ENCODE data around the gene TAAR9. TPM values are rescaled to one million over a fixed set of nuclear protein-coding genes. Genes with fewer than 3 reads are reported as not detected.
A peak's percentile ranks its signal among the peaks of the same experiment; 100 is the strongest.

The TAAR9 gene
- total RNA-seq, 1 donor from 2014 or later = not detected

DNA sequence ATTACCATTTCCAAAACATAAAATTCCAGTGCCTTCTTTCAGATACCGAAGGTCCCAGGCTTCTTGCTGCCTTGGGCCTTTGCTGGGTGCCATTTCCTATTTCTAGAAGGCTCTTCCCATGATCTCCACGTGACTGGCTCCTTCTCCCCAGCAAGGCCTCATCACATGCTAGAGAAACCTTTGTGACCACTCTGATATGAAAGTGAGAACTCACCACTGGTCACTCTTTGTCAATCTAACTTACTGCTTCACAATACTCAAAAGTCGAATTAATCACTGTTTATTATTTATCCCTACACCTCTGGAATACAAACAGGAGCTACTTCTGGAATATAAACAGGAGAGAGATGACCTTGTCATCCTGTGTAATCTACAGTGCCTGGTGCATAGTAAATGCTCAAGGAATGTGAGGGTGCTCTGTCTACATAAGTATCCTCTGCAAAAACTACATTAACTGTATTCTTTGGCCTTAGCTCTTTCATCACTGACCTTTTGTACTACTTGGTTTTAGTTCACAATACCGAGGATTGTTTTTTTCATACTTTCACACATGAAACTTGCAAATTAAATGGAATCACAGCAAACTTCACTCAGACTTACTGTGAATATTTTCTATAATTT is 26.8 kb upstream of the TAAR9 start:
- peaks cover 27% of the 10 kb centered on the region for H3K4me1 Mint-ChIP-seq (ENCODE audit: low read depth)
- no peaks in the 10 kb centered on the region for H3K9me3 Mint-ChIP-seq (ENCODE audit: low read depth)
- peak overlapping the region; percentile 61 for H3K27ac Mint-ChIP-seq
- peak overlapping the region; percentile 95 for H3K4me3 Mint-ChIP-seq (ENCODE audit: low read depth)
- H3K36me3 Mint-ChIP-seq (ENCODE audit: insufficient read depth) = peaks cover 14% of the 10 kb centered on the region
- DNase-seq (ENCODE audit: low spot score, unreplicated experiment) = no peak
- TF ChIP-seq, protein P1, sequence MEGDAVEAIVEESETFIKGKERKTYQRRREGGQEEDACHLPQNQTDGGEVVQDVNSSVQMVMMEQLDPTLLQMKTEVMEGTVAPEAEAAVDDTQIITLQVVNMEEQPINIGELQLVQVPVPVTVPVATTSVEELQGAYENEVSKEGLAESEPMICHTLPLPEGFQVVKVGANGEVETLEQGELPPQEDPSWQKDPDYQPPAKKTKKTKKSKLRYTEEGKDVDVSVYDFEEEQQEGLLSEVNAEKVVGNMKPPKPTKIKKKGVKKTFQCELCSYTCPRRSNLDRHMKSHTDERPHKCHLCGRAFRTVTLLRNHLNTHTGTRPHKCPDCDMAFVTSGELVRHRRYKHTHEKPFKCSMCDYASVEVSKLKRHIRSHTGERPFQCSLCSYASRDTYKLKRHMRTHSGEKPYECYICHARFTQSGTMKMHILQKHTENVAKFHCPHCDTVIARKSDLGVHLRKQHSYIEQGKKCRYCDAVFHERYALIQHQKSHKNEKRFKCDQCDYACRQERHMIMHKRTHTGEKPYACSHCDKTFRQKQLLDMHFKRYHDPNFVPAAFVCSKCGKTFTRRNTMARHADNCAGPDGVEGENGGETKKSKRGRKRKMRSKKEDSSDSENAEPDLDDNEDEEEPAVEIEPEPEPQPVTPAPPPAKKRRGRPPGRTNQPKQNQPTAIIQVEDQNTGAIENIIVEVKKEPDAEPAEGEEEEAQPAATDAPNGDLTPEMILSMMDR (IDR thresholded peaks at IDR 0.05; ENCODE audit: unreplicated experiment) = no peak
- H3K27me3 Mint-ChIP-seq = peaks cover 9% of the 10 kb centered on the region

DNA sequence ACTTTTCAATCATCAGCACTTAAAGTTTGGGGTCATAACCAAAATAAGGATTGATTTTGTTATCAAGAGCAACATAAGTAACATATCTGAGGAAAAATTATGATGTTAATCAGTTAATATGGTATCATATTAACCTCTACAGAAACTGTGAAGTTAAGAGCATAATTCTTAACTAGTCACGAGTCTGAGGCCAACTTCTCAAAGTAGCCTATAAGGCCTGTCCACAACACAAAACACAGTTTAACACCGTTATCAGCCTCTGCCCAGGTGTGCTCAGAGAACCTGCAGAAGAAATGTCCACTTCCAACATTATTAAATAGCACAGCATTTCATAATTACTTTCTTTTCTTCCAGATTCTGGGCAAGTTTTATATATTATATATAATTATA is 26.3 kb upstream of the TAAR9 start:
- peaks cover 27% of the 10 kb centered on the region for H3K4me1 Mint-ChIP-seq (ENCODE audit: low read depth)
- H3K9me3 Mint-ChIP-seq (ENCODE audit: low read depth) = no peaks in the 10 kb centered on the region
- H3K4me3 Mint-ChIP-seq (ENCODE audit: low read depth) = peak overlapping the region; percentile 95
- TF ChIP-seq, protein P1 (IDR thresholded peaks at IDR 0.05; ENCODE audit: unreplicated experiment) = no peak
- no peak for DNase-seq (ENCODE audit: low spot score, unreplicated experiment)
- H3K36me3 Mint-ChIP-seq (ENCODE audit: insufficient read depth) = peaks cover 10% of the 10 kb centered on the region
- H3K27ac Mint-ChIP-seq = peak overlapping the region; percentile 61
- peaks cover 9% of the 10 kb centered on the region for H3K27me3 Mint-ChIP-seq

DNA sequence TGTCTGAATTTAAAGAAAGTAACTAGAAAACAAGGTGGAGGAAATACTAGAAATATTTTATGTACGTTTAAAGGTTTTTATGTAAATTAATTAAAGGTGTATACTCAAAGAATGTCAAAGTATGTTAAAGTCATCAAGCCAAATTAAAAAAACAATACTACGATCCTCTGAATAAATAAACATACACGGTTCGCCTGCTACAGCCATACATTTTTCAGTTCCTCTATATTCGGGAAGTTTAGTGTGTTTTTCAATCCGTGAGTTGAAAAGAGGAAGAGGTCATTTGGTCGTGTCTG is 25.8 kb upstream of the TAAR9 start:
- no peak for DNase-seq (ENCODE audit: low spot score, unreplicated experiment)
- Mint-ChIP-seq H3K4me1 (ENCODE audit: low read depth) (peaks cover 27% of the 10 kb centered on the region), H3K9me3 (ENCODE audit: low read depth) (no peaks in the 10 kb centered on the region), H3K4me3 (ENCODE audit: low read depth) (peak overlapping the region; percentile 95), H3K27me3 (peaks cover 9% of the 10 kb centered on the region), H3K36me3 (ENCODE audit: insufficient read depth) (peaks cover 8% of the 10 kb centered on the region), H3K27ac (peak overlapping the region; percentile 95)
- TF ChIP-seq, protein P1 (IDR thresholded peaks at IDR 0.05; ENCODE audit: unreplicated experiment) = no peak

DNA sequence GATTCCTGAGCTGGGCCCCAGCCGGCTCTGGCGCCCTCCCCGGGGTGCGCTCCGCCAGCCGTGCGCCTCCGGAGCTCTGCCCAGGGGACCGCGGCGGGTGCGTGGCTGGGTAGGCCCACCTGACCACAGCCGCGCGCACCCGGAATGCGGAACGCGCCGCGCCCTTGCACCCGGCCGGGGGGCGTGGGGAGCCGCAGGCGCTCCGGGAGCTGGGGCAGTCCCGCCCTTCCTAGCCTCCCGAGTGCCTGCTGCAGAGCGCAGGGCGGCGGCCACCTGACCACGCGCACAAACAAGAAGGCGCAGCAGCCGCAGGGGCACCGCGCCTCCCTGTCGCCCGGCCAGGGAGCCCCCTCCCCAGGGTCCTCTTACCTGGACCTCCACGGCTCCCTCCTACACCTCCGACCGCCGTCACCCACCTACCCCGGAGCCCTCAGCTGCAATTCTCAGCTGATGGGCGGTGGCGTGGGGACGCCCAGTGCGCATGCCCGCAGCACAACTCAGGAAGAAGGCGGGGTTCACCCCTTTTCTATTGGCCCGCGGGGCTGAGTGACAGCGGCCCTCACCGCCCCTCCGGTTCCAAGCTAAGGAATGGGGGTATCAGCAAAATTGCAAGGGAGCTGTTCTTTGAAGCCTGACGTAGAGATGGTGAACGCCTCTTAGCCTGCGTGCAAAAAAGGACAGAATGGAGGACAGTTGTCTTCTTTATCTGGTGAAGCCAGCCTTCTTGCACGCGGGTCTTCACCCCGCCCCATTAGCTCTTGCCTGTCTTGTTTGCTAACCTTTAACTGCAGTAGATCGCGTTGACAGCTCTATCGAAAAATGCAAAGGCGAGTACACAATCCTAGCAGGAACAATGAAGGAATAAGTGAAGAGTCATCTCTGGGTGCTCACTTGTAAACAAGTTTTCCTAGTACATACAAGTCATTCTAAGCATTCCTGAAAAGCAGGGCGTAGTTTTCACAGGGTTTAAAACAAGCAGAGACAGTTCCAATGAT is 25.1 kb upstream of the TAAR9 start, which contains the start of gene STX7:
Gene STX7, minus strand, starts transcription at position 479 of the 995 bp plus-strand sequence. CDS start 9,586 bp downstream, outside the sequence.
- H3K9me3 Mint-ChIP-seq (ENCODE audit: low read depth) = no peaks in the 10 kb centered on the region
- peaks cover 9% of the 10 kb centered on the region for H3K27me3 Mint-ChIP-seq
- TF ChIP-seq, protein P1 (IDR thresholded peaks at IDR 0.05; ENCODE audit: unreplicated experiment) = no peak
- peaks cover 3% of the 10 kb centered on the region for H3K36me3 Mint-ChIP-seq (ENCODE audit: insufficient read depth)
- peak within 1 kb of the TSS; percentile 99 for H3K27ac Mint-ChIP-seq
- peak; percentile 85 for DNase-seq (ENCODE audit: low spot score, unreplicated experiment)
- H3K4me1 Mint-ChIP-seq (ENCODE audit: low read depth) = peaks cover 27% of the 10 kb centered on the region
- H3K4me3 Mint-ChIP-seq (ENCODE audit: low read depth) = peak within 1 kb of the TSS; percentile 95

DNA sequence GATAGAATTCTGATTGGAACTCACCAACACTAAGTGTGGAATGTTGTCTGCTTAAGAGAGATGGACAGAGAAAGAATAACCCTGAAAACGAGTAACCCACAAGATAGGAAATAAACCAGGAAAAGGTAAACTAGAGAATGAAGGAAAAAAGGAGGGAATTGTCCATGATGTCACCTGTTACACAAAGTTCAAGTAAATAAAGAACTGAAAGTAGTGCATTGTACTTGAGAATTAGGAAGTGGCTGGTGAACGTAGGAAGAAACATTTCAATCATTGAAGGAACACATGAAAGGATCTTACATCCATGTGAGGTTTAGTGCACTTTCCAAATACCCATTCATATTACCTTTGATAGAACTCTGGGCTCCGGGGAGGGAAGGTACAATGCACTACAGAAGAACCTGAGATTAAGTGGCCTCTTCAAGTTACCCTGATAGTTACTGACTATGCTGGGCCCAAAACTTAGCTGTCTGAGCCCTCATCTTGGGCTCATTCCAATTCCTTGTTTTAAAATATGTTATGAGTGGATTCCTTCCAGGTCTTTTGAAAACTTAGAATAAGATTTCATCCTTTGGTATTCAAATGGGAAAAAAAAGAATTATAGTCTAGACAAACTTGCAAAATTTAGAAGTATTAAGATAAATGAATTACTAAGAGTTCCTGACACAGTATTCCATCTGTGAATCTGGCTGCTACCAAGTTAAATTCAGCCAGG is 24.1 kb upstream of the TAAR9 start:
- peaks cover 23% of the 10 kb centered on the region for H3K4me1 Mint-ChIP-seq (ENCODE audit: low read depth)
- peak overlapping the region; percentile 99 for H3K27ac Mint-ChIP-seq
- TF ChIP-seq, protein P1 (IDR thresholded peaks at IDR 0.05; ENCODE audit: unreplicated experiment) = no peak
- peak overlapping the region; percentile 95 for H3K4me3 Mint-ChIP-seq (ENCODE audit: low read depth)
- H3K27me3 Mint-ChIP-seq = peaks cover 9% of the 10 kb centered on the region
- H3K9me3 Mint-ChIP-seq (ENCODE audit: low read depth) = no peaks in the 10 kb centered on the region
- H3K36me3 Mint-ChIP-seq (ENCODE audit: insufficient read depth) = no peaks in the 10 kb centered on the region
- DNase-seq (ENCODE audit: low spot score, unreplicated experiment) = no peak
